Upper lobe of left lung (tissue), 6 donors: ENCODE results near the gene SLC35F2. TPM values are rescaled to one million over a fixed set of nuclear protein-coding genes. Genes with fewer than 3 reads are reported as not detected.

ENCODE experiments used
- ATAC-seq, 2 donors: fragments of 200-7000 bp; cut with Tn5 transposase; one replicate each; pipeline ENCODE4 v1.9.1; 2022; ENCODE audit warnings: mild to moderate bottlenecking in 2 of 2, moderate library complexity in 2 of 2; ENCODE audit not compliant: low FRiP score in 2 of 2
- DNase-seq, 2 donors: peaks; one replicate each; pipeline ENCODE4 v3.0.0-alpha.2; 2019 to 2020
- H3K27ac ChIP-seq, 4 donors: fragments of 200-600 bp; sonication (generic); one replicate each; pipeline ENCODE4 v1.5.1; 2016 to 2019
- H3K27me3 ChIP-seq, 4 donors: fragments of 200-600 bp; sonication (generic); one replicate each; pipeline ENCODE4 v1.5.1; 2017 to 2019
- H3K36me3 ChIP-seq, 4 donors: fragments of 200-600 bp; sonication (generic); one replicate each; pipeline ENCODE4 v1.5.1; 2016 to 2019
- H3K4me1 ChIP-seq, 4 donors: fragments of 200-600 bp; sonication (generic); one replicate each; pipeline ENCODE4 v1.5.1; 2018 to 2019
- H3K4me3 ChIP-seq, 4 donors: fragments of 200-600 bp; sonication (generic); one replicate each; pipeline ENCODE4 v1.5.1; 2017 to 2019; ENCODE audit warnings: mild to moderate bottlenecking in 2 of 4, moderate library complexity in 1 of 4
- H3K9me3 ChIP-seq, 4 donors: fragments of 200-600 bp; sonication (generic); one replicate each; pipeline ENCODE4 v1.5.1; 2018 to 2019
- EP300 ChIP-seq, 4 donors: sonication (generic); formaldehyde crosslinking; IDR thresholded peaks; one replicate each; pipeline ENCODE4 v1.5.1; 2017; ENCODE audit warnings: antibody characterized with exemption in 4 of 4, control low read depth in 2 of 4
- POLR2A ChIP-seq, 4 donors: fragments of 450-650 bp; IDR thresholded peaks; one replicate each; pipeline ENCODE4 v1.5.1; 2016 to 2017; ENCODE audit warnings: antibody characterized with exemption in 4 of 4, mild to moderate bottlenecking in 2 of 4
- POLR2AphosphoS5 ChIP-seq, 2 donors: sonication (generic); formaldehyde crosslinking; IDR thresholded peaks; one replicate each; pipeline ENCODE4 v1.5.1; 2017; ENCODE audit warnings: antibody characterized with exemption in 2 of 2
- WGBS, 2 donors: methylation state at CpG; one replicate each; pipeline ENCODE4 v1.1.5; 2017 to 2018; 5-methylcytosine and 5-hydroxymethylcytosine counted together
- total RNA-seq, 6 donors: library from RNA; depleted of rRNA in 4 of 6; stranded (reverse); fragments of >200 nt in 4 of 6; gene quantifications; one replicate each; pipeline versions ENCODE4 v1.1.0 to v1.2.1, GENCODE V29; 2016 to 2021
- TF ChIP-seq, protein P1 (sequence below), 6 experiments: fragments of 450-650 bp in 4 of 6; fragments of 200-600 bp in 2 of 6; sonication (generic) in 2 of 6; IDR thresholded peaks; one replicate each; pipeline ENCODE4 v1.5.1; 2016 to 2019; ENCODE audit warnings: antibody characterized with exemption in 6 of 6
- donor health status: DM: no; HTN: no; CAD: no; lungs with moderate emphysema.
- donor health status: DM: no; HTN: yes; CAD: no; lungs with severe emphysema.

The SLC35F2 gene
- total RNA-seq, 6 donors from 2014 or later: 1.4 to 10.6 (median 5.5) TPM

DNA sequence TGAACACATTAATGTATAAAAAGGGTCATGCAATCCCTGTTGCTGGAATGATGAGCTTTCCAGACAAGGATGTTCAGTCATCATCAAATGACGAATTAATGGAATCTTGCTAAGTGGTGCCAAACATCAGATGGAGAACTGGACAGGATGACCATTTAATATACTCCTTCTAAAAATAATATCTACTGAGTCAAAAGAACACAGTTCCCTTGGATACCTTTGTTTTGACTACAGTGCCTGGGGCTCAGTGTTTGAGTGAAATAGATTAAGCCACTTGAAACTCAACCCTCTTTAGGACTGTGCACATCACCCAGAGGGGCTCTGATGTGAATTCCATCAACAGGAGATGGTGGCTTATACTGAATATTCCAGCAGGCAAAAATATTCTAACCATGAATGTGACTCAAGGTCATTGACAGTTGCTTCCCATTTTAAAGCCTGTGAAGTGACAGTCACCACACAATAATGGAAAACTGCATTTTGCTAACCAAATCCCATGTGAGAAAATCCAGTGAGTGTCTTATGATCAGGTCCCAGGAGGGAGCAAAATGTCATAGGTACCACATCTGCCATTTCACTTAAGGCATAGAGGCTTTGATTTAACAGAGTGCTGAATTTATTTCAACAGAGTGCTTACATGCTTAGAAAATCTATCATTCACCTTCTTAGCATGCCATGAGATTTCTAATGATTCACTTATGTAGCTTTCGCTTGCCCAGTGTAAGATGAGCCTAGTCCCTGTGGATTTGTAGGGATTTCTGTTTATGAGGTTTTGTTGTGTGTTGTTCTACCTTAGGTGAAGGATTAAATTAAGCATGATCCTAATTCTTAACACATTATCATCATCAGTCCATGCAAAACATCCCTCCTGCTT, 105.4 kb downstream of the SLC35F2 start:
- Histone ChIP-seq H3K27ac (no peak overlapping the region), H3K4me1 (no peaks in the 10 kb centered on the region), H3K27me3 (no peaks in the 10 kb centered on the region), H3K36me3 (no peaks in the 10 kb centered on the region), H3K4me3 (no peak overlapping the region), H3K9me3 (no peaks in the 10 kb centered on the region)
- no peak for ATAC-seq
- no peak for DNase-seq
- WGBS, 2 donors: 48 to 50% methylated on average over 2 of the region's 2 CpGs
- no peak for TF ChIP-seq POLR2AphosphoS5 (IDR thresholded peaks at IDR 0.05)
- TF ChIP-seq POLR2A (IDR thresholded peaks at IDR 0.05): no peak
- TF ChIP-seq, protein P1, sequence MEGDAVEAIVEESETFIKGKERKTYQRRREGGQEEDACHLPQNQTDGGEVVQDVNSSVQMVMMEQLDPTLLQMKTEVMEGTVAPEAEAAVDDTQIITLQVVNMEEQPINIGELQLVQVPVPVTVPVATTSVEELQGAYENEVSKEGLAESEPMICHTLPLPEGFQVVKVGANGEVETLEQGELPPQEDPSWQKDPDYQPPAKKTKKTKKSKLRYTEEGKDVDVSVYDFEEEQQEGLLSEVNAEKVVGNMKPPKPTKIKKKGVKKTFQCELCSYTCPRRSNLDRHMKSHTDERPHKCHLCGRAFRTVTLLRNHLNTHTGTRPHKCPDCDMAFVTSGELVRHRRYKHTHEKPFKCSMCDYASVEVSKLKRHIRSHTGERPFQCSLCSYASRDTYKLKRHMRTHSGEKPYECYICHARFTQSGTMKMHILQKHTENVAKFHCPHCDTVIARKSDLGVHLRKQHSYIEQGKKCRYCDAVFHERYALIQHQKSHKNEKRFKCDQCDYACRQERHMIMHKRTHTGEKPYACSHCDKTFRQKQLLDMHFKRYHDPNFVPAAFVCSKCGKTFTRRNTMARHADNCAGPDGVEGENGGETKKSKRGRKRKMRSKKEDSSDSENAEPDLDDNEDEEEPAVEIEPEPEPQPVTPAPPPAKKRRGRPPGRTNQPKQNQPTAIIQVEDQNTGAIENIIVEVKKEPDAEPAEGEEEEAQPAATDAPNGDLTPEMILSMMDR (IDR thresholded peaks at IDR 0.05): no peak
- TF ChIP-seq EP300 (IDR thresholded peaks at IDR 0.05): no peak

DNA sequence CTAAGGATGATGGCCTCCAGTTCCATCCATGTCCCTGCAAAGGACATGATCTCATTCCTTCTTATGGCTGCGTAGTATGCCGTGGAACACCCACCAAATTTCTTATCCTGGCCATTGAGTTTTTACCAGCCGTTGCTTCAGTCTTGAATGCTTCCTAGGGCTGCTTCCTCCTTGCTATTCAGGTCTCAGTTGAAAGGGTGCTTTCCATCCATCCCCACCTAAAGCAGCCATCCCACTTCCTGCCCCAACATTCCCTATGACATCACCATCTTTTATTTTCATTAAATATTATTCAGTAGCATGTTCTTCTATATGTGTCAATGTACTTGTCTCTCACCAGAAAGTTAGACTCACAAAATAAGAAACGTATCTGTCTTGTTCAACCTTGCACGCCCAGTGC, 106.1 kb downstream of the SLC35F2 start:
- ATAC-seq (no peak), DNase-seq (no peak)
- H3K9me3 ChIP-seq: no peaks in the 10 kb centered on the region
- TF ChIP-seq, protein P1 (IDR thresholded peaks at IDR 0.05): no peak
- TF ChIP-seq POLR2A (IDR thresholded peaks at IDR 0.05) (no peak), POLR2AphosphoS5 (IDR thresholded peaks at IDR 0.05) (no peak), EP300 (IDR thresholded peaks at IDR 0.05) (no peak)
- no peaks in the 10 kb centered on the region for H3K36me3 ChIP-seq
- H3K27me3 ChIP-seq: no peaks in the 10 kb centered on the region
- H3K4me1 ChIP-seq: no peaks in the 10 kb centered on the region
- H3K4me3 ChIP-seq: no peak overlapping the region
- H3K27ac ChIP-seq: no peak overlapping the region
- 57 to 61% methylated on average over 5 of the region's 5 CpGs for WGBS, 2 donors

DNA sequence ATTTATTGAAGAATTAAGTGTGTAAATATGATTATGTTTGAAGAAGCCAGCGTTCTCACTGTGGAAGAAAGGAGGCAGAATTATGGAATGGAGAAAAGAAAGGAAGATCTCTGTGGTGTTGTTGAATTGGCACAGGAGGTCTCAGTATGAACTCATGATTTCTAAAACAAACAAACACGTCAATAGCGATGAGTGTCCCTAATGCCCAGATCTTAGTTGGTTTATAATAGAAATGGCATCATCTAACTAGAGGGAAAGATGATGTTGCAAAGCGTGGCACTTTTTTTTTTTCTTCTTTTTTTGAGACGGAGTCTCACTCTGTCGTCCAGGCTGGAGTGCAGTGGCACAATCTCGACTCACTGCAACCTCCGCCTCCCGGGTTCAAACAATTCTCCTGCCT, 107.5 kb downstream of the SLC35F2 start:
- H3K9me3 ChIP-seq: no peaks in the 10 kb centered on the region
- no peak overlapping the region for H3K4me3 ChIP-seq
- H3K4me1 ChIP-seq: no peaks in the 10 kb centered on the region
- H3K27ac ChIP-seq: no peak overlapping the region
- DNase-seq (no peak), ATAC-seq (no peak)
- no peak for TF ChIP-seq POLR2A (IDR thresholded peaks at IDR 0.05)
- no peak for TF ChIP-seq EP300 (IDR thresholded peaks at IDR 0.05)
- H3K27me3 ChIP-seq: no peaks in the 10 kb centered on the region
- 80 to 96% methylated on average over 9 of the region's 9 CpGs for WGBS, 2 donors
- H3K36me3 ChIP-seq: no peaks in the 10 kb centered on the region

GRCh38 chr11:107750313-107750712, 108.3 kb downstream of the SLC35F2 start:
- no peaks in the 10 kb centered on the region for H3K36me3 ChIP-seq
- DNase-seq (peak in 1 of 2 donors; percentile 25), ATAC-seq (no peak)
- H3K9me3 ChIP-seq: no peaks in the 10 kb centered on the region
- H3K4me3 ChIP-seq: no peak overlapping the region
- TF ChIP-seq POLR2A (IDR thresholded peaks at IDR 0.05) (no peak), POLR2AphosphoS5 (IDR thresholded peaks at IDR 0.05) (no peak), EP300 (IDR thresholded peaks at IDR 0.05) (no peak)
- TF ChIP-seq, protein P1 (IDR thresholded peaks at IDR 0.05): no peak
- 93% methylated on average over 15 of the region's 15 CpGs; no CpG with 5 or more reads in 1 of the 2 donors for WGBS, 2 donors
- H3K27ac ChIP-seq: no peak overlapping the region
- no peaks in the 10 kb centered on the region for H3K27me3 ChIP-seq
- no peaks in the 10 kb centered on the region for H3K4me1 ChIP-seq

DNA sequence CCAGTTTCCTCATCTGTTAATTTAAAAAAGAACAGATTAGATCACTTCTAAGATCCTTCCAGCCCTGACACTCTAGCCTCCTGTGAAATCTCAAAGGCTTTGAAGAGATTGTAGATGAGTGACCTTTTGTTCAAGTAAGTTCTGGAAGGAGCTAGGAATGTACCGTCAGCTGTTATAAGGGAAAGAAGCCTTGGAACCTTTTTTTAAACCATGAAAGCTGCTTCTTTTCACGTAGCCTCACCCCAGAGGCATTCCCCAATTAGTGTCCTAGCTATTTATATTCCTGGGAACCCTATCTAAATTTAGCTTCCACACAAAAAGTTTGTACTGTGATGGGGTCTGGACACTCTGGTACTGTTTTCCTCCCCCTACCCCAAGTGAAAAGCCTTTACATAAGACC, 111.0 kb downstream of the SLC35F2 start:
- WGBS, 2 donors: 53 to 54% methylated on average over 2 of the region's 2 CpGs
- Histone ChIP-seq H3K9me3 (no peaks in the 10 kb centered on the region), H3K4me3 (no peak overlapping the region), H3K27ac (no peak overlapping the region), H3K27me3 (no peaks in the 10 kb centered on the region), H3K36me3 (no peaks in the 10 kb centered on the region), H3K4me1 (no peaks in the 10 kb centered on the region)
- DNase-seq (no peak), ATAC-seq (no peak)
- TF ChIP-seq, protein P1 (IDR thresholded peaks at IDR 0.05): no peak
- no peak for TF ChIP-seq POLR2A (IDR thresholded peaks at IDR 0.05)
- no peak for TF ChIP-seq EP300 (IDR thresholded peaks at IDR 0.05)
- no peak for TF ChIP-seq POLR2AphosphoS5 (IDR thresholded peaks at IDR 0.05)
